Measurements from ENCODE around the gene NDUFB1. TPM values are rescaled to one million over a fixed set of nuclear protein-coding genes. Genes with fewer than 3 reads are reported as not detected.
A peak's percentile ranks its signal among the peaks of the same experiment; 100 is the strongest.

Gene NDUFB1
- total and polyA plus RNA-seq, 2 of the 13 experiments (the other 11 are each of a cell fraction or from before 2014, with no cell fraction given), result 181 to 281 TPM

DNA sequence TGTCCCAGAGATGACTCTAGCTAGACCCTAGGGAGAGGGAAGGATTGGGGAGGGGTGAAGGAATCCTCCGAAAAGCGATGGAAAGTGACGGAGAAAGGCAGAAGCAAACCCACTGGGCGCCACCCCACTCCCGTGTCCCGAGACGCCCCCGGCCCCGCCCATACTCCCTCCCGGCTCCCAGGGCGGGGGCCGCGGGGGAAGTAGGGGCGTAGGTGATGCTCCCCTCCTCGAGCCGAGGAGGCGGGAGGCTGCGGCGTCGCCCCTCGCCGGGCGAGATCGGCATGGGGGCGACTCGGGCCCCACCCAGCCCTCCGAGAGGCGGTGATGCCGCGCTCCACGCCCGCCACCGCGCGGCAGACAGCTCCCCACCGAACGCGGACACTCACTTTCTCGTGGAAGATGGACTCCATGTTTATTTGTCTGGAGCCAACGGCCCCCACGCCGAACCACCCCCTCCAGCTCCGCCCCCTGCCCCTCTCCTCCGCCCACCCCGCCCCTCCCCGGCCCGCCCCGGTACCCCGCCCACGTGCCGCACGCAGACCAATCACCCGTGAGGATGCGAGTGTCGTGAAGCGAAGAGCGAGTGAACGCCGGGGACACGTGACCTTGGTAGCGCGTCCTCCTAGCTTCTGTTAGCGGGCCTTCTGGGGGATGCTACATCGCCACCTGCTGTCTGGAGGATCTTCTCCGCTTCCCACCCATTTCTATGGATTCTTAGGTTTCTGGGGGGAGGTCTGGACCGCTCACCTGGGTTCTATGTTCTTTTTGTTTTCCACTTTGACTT, 15.2 kb downstream of the NDUFB1 start, which contains the start of gene ATXN3 (continued):
- TF ChIP-seq TBL1XR1 (IDR thresholded peaks at IDR 0.05; ENCODE audit: borderline replicate concordance, low read length, partially characterized antibody), result no peak
- no peak for TF ChIP-seq ZNF746 (CRISPR knock-in tag; IDR thresholded peaks at IDR 0.05)
- peak; percentile 63 for TF ChIP-seq FOXO1 (CRISPR knock-in tag; IDR thresholded peaks at IDR 0.05)
- TF ChIP-seq SRF (IDR thresholded peaks at IDR 0.05; ENCODE audit: low read depth, low read length), result no peak
- TF ChIP-seq KLF11 (CRISPR knock-in tag; IDR thresholded peaks at IDR 0.05), result no peak; the same call in 1 of the 2 replicates
- TF ChIP-seq, protein P1, sequence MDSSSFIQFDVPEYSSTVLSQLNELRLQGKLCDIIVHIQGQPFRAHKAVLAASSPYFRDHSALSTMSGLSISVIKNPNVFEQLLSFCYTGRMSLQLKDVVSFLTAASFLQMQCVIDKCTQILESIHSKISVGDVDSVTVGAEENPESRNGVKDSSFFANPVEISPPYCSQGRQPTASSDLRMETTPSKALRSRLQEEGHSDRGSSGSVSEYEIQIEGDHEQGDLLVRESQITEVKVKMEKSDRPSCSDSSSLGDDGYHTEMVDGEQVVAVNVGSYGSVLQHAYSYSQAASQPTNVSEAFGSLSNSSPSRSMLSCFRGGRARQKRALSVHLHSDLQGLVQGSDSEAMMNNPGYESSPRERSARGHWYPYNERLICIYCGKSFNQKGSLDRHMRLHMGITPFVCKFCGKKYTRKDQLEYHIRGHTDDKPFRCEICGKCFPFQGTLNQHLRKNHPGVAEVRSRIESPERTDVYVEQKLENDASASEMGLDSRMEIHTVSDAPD (CRISPR knock-in tag; IDR thresholded peaks at IDR 0.05), result no peak
- no peak for TF ChIP-seq ZNF30 (CRISPR knock-in tag; IDR thresholded peaks at IDR 0.05)
- TF ChIP-seq, protein P2, sequence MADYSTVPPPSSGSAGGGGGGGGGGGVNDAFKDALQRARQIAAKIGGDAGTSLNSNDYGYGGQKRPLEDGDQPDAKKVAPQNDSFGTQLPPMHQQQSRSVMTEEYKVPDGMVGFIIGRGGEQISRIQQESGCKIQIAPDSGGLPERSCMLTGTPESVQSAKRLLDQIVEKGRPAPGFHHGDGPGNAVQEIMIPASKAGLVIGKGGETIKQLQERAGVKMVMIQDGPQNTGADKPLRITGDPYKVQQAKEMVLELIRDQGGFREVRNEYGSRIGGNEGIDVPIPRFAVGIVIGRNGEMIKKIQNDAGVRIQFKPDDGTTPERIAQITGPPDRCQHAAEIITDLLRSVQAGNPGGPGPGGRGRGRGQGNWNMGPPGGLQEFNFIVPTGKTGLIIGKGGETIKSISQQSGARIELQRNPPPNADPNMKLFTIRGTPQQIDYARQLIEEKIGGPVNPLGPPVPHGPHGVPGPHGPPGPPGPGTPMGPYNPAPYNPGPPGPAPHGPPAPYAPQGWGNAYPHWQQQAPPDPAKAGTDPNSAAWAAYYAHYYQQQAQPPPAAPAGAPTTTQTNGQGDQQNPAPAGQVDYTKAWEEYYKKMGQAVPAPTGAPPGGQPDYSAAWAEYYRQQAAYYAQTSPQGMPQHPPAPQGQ (CRISPR knock-in tag; IDR thresholded peaks at IDR 0.05; ENCODE audit: borderline replicate concordance), result no peak
- 0 out of 2 replicates have a peak, but pooled peaks have one; percentile 9 for TF ChIP-seq ZNF614 (CRISPR knock-in tag; IDR thresholded peaks at IDR 0.05; ENCODE audit: borderline replicate concordance)
- no peak for TF ChIP-seq RCOR2 (CRISPR knock-in tag; IDR thresholded peaks at IDR 0.05)
- TF ChIP-seq ZNF546 (CRISPR knock-in tag; conservative IDR thresholded peaks at IDR 0.05), result no peak
- no peak for TF ChIP-seq RNF2 (conservative IDR thresholded peaks at IDR 0.05; ENCODE audit: low read depth)
- TF ChIP-seq MTF2 (CRISPR knock-in tag; IDR thresholded peaks at IDR 0.05; ENCODE audit: borderline replicate concordance), result no peak
- peak; percentile 51; the same call in 1 of the 2 replicates for TF ChIP-seq CREM (IDR thresholded peaks at IDR 0.05)
- TF ChIP-seq CREM (CRISPR knock-in tag; IDR thresholded peaks at IDR 0.05), result no peak
- TF ChIP-seq, protein P3, sequence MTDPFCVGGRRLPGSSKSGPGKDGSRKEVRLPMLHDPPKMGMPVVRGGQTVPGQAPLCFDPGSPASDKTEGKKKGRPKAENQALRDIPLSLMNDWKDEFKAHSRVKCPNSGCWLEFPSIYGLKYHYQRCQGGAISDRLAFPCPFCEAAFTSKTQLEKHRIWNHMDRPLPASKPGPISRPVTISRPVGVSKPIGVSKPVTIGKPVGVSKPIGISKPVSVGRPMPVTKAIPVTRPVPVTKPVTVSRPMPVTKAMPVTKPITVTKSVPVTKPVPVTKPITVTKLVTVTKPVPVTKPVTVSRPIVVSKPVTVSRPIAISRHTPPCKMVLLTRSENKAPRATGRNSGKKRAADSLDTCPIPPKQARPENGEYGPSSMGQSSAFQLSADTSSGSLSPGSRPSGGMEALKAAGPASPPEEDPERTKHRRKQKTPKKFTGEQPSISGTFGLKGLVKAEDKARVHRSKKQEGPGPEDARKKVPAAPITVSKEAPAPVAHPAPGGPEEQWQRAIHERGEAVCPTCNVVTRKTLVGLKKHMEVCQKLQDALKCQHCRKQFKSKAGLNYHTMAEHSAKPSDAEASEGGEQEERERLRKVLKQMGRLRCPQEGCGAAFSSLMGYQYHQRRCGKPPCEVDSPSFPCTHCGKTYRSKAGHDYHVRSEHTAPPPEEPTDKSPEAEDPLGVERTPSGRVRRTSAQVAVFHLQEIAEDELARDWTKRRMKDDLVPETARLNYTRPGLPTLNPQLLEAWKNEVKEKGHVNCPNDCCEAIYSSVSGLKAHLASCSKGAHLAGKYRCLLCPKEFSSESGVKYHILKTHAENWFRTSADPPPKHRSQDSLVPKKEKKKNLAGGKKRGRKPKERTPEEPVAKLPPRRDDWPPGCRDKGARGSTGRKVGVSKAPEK (CRISPR knock-in tag; IDR thresholded peaks at IDR 0.05; ENCODE audit: borderline replicate concordance), result no peak
- TF ChIP-seq ZNF232 (CRISPR knock-in tag; IDR thresholded peaks at IDR 0.05; ENCODE audit: borderline replicate concordance), result 0 out of 2 replicates have a peak, but pooled peaks have one; percentile 53
- no peak for TF ChIP-seq SKI (IDR thresholded peaks at IDR 0.05; ENCODE audit: partially characterized antibody)
- TF ChIP-seq, protein P4, sequence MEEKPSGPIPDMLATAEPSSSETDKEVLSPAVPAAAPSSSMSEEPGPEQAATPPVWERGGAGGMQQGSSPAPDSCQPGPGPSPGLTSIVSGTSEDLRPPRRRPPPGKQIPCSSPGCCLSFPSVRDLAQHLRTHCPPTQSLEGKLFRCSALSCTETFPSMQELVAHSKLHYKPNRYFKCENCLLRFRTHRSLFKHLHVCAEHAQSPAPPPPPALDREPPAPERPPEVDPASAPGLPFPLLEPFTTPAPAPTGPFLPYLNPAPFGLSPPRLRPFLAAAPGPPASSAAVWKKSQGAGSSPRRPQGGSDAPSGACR (CRISPR knock-in tag; IDR thresholded peaks at IDR 0.05), result no peak
- no peak for TF ChIP-seq HMG20A (CRISPR knock-in tag; IDR thresholded peaks at IDR 0.05; ENCODE audit: borderline replicate concordance)
- no peak for TF ChIP-seq NFATC3 (CRISPR knock-in tag; IDR thresholded peaks at IDR 0.05)
- no peak for TF ChIP-seq PHF5A (CRISPR knock-in tag; IDR thresholded peaks at IDR 0.05; ENCODE audit: low read depth, unreplicated experiment)
- no peak for TF ChIP-seq TOE1 (CRISPR knock-in tag; IDR thresholded peaks at IDR 0.05)
- no peak for TF ChIP-seq ATM (IDR thresholded peaks at IDR 0.05; ENCODE audit: borderline replicate concordance)
- TF ChIP-seq ZNF674 (CRISPR knock-in tag; IDR thresholded peaks at IDR 0.05; ENCODE audit: low read depth), result no peak

Data from HepG2 (cell line).